NCI-H1092 treated with DMSO at 0.1 percent for 48 hours (cell line): ENCODE data around the gene BLOC1S4.
"Not testable (repeated sequence)": the region's sequence is repeated elsewhere in the genome, so short reads cannot be mapped to it uniquely, and the experiment has no call there.

ENCODE experiments used
- DNase-seq: peaks from one replicate; lab custom pipeline; 2025; lab: John Stamatoyannopoulos, UW

Gene BLOC1S4

GRCh38 chr4:6718932-6719610 is 3.1 kb downstream of the BLOC1S4 start:
- DNase-seq: no peak

GRCh38 chr4:6719611-6720179 is 3.7 kb downstream of the BLOC1S4 start:
- no peak for DNase-seq

- DNase-seq: peak; percentile 62
Measured at GRCh38 chr4:6720202-6720699, 4.3 kb downstream of the BLOC1S4 start.

- DNase-seq: no peak
Measured at GRCh38 chr4:6721121-6721520, 5.1 kb downstream of the BLOC1S4 start.

GRCh38 chr4:6722891-6723290 is 6.9 kb downstream of the BLOC1S4 start:
- DNase-seq: no peak

GRCh38 chr4:6723851-6724250 is 7.9 kb downstream of the BLOC1S4 start:
- no peak for DNase-seq

- DNase-seq: no peak
Measured at GRCh38 chr4:6724421-6725111, 8.6 kb downstream of the BLOC1S4 start.

- not testable (repeated sequence) for DNase-seq
Measured at GRCh38 chr4:6725427-6725961, 9.5 kb downstream of the BLOC1S4 start.

- DNase-seq: no peak
Measured at GRCh38 chr4:6727081-6727942, 11.3 kb downstream of the BLOC1S4 start.

GRCh38 chr4:6727943-6728250 is 11.9 kb downstream of the BLOC1S4 start:
- no peak for DNase-seq

- no peak for DNase-seq
Measured at GRCh38 chr4:6728320-6729029, 12.5 kb downstream of the BLOC1S4 start.

GRCh38 chr4:6730603-6731317 is 14.8 kb downstream of the BLOC1S4 start:
- no peak for DNase-seq

- DNase-seq: no peak
Measured at GRCh38 chr4:6731318-6731675, 15.3 kb downstream of the BLOC1S4 start.

- no peak for DNase-seq
Measured at GRCh38 chr4:6731780-6732179, 15.8 kb downstream of the BLOC1S4 start.

GRCh38 chr4:6732441-6733357 is 16.7 kb downstream of the BLOC1S4 start:
- DNase-seq: no peak

GRCh38 chr4:6733358-6734164 is 17.6 kb downstream of the BLOC1S4 start:
- no peak for DNase-seq

GRCh38 chr4:6734165-6734786 is 18.3 kb downstream of the BLOC1S4 start:
- DNase-seq: no peak

- DNase-seq: no peak
Measured at GRCh38 chr4:6739920-6740319, 23.9 kb downstream of the BLOC1S4 start.

GRCh38 chr4:6740347-6740746 is 24.4 kb downstream of the BLOC1S4 start:
- DNase-seq: no peak
